Effector memory CD8-positive, alpha-beta T cell (primary cell): ENCODE results near the gene NRARP.

Source experiments
- ATAC-seq: fragments of 150-1000 bp; cut with Tn5 transposase; replicated peaks from 2 replicates; pipeline ENCODE4 v1.10.0; 2021; ENCODE audit warnings: mild to moderate bottlenecking, moderate library complexity
- DNase-seq, 3 experiments: peaks; one replicate each; pipeline ENCODE4 v3.0.0; 2021
- H3K27ac Mint-ChIP-seq, 2 donors: one replicate each; pipeline ENCODE4 v1.8.0; 2022; ENCODE audit warnings: mild to moderate bottlenecking in 2 of 2, mixed read lengths in 2 of 2, moderate library complexity in 2 of 2
- H3K27me3 Mint-ChIP-seq, 2 donors: one replicate each; pipeline ENCODE4 v1.8.0; 2022; ENCODE audit warnings: mixed read lengths in 2 of 2
- H3K36me3 Mint-ChIP-seq: one replicate; pipeline ENCODE4 v1.8.0; 2022; ENCODE audit warnings: mild to moderate bottlenecking, moderate library complexity, mixed read lengths; ENCODE audit not compliant: insufficient read depth
- H3K4me1 Mint-ChIP-seq, 2 donors: one replicate each; pipeline ENCODE4 v1.8.0; 2022; ENCODE audit warnings: low read depth in 2 of 2, mixed read lengths in 2 of 2
- H3K4me3 Mint-ChIP-seq, 2 donors: one replicate each; pipeline ENCODE4 v1.8.0; 2022; ENCODE audit warnings: mild to moderate bottlenecking in 2 of 2, mixed read lengths in 2 of 2, moderate library complexity in 2 of 2
- H3K9me3 Mint-ChIP-seq, 2 donors: one replicate each; pipeline ENCODE4 v1.8.0; 2022; ENCODE audit warnings: mixed read lengths in 2 of 2

Gene NRARP

DNA sequence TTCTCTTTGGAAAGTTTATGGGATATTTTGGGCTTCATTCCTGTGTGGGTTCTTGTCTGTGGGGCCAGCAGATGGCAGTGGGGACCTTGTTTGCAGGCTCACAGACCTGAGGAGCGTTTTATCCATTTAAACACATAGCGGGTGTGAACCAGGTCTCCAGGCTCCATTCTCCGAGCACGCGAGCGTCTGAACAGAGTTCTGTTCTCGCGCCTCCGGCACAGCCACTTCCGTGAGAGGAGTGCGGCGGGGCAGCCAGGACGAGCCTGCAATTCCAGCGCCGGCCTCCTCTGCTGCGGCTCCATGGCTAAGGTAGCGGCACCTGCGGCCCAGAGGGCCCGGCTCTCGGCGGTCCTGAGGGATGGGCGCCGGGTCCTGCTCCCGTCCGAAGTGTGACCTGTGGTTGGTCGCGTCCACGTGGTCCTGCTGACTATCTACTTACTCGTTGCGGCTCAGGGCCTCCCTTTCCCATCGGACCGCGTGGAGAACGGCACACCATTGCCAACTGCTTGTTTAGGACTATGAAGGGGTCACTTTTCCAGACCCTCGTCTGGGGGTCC is 7.3 kb downstream of the NRARP start:
- Mint-ChIP-seq H3K27ac (no peak overlapping the region), H3K27me3 (peaks cover 24 to 56% of the 10 kb centered on the region in 2 donors), H3K4me1 (peaks cover 0 to 5% of the 10 kb centered on the region in 2 donors), H3K36me3 (no peaks in the 10 kb centered on the region), H3K9me3 (no peaks in the 10 kb centered on the region), H3K4me3 (peak overlapping the region in 1 of 2 donors; percentile 62)
- ATAC-seq (peak; percentile 16), DNase-seq (no peak)

DNA sequence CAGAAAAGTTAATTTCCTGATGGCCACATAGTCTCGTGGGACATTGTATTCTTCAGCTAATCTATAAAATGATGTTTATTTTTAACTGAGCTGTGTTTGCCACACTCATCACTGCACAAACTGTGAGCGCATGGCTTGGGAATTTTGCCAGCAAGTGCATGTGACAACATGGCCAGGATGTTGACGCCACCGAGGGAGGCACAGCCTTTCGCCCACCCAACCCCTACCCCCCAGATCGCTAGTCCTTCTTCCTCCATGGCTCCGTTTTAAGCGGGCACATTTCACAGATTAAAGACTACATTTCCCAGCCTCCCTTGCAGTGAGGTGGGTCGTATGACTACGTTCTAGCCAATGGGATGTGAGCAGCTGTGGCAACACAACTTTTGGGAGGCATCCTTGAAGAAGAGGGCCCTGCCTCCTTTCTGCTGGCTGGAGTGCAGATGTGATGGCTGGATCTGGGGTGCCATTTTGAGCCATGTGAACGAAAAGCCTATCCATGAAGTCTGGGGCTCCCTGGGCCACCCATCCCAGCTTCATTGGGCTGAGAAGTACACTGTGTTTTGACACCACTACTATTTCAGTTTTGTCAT is 7.9 kb downstream of the NRARP start:
- H3K4me3 Mint-ChIP-seq, result peak overlapping the region in 1 of 2 donors; percentile 62
- H3K4me1 Mint-ChIP-seq, result peaks cover 0 to 5% of the 10 kb centered on the region in 2 donors
- H3K36me3 Mint-ChIP-seq, result no peaks in the 10 kb centered on the region
- H3K27me3 Mint-ChIP-seq, result peaks cover 24 to 54% of the 10 kb centered on the region in 2 donors
- ATAC-seq, result peak; percentile 26
- no peaks in the 10 kb centered on the region for H3K9me3 Mint-ChIP-seq
- no peak overlapping the region for H3K27ac Mint-ChIP-seq
- DNase-seq, result no peak

DNA sequence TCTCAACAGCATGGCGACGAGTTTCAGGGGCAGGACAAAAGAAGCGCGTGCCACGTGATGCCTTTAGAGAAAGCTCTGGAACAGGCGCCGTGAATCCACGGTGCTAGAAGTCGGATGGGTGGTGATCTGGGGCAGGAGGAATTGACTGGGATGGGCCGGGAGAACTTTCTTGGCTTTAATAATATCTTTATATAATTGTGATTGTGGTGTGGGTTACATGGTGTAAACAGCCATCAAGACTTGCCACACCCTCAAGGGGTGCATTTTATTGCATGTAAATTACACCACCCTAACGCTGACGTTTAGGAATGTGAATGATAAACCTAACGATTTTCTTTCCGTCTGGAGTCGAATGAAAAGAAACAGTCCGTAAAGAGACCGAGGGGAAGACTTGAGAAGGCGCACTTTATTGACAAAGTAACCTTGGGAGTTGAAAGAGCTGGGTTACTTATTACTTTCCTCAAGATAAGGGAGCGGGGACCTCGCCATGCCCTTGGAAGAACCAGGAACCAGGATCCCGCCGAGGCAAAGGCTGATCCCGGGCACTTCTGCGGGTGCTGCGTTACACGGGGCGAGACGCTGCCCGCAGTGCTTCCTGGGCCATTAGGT is 8.5 kb downstream of the NRARP start:
- DNase-seq, result no peak
- H3K4me1 Mint-ChIP-seq, result peaks cover 0 to 5% of the 10 kb centered on the region in 2 donors

DNA sequence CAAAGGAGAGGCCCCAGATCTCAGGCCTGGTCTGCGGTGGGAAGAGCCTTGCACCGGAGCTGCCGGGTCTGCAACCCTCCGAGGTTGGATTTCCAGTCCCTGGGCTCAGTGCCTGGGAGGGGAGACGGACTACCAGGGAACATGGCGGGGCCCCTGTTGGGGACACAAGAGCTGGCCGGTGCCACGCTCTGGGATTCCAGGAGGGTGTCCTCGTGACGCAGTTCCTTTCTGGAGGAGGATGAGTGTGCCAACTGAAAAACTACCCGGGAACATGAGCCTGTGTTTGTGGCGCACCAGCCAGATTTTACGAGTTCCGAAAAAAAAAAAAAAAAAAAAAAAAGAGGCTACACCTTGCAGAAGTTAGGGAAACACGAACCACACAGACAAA is 9.0 kb downstream of the NRARP start:
- peaks cover 24 to 43% of the 10 kb centered on the region in 2 donors for H3K27me3 Mint-ChIP-seq
- H3K4me1 Mint-ChIP-seq, result peaks cover 0 to 5% of the 10 kb centered on the region in 2 donors
- H3K27ac Mint-ChIP-seq, result no peak overlapping the region
- no peaks in the 10 kb centered on the region for H3K9me3 Mint-ChIP-seq
- DNase-seq (no peak), ATAC-seq (no peak)
- H3K4me3 Mint-ChIP-seq, result no peak overlapping the region
- no peaks in the 10 kb centered on the region for H3K36me3 Mint-ChIP-seq

More for the DNA sequence above, 8.5 kb downstream of the NRARP start:
- peaks cover 24 to 48% of the 10 kb centered on the region in 2 donors for H3K27me3 Mint-ChIP-seq
- no peaks in the 10 kb centered on the region for H3K9me3 Mint-ChIP-seq
- ATAC-seq, result no peak
- H3K27ac Mint-ChIP-seq, result no peak overlapping the region
- peak overlapping the region in 1 of 2 donors; percentile 62 for H3K4me3 Mint-ChIP-seq
- no peaks in the 10 kb centered on the region for H3K36me3 Mint-ChIP-seq

DNA sequence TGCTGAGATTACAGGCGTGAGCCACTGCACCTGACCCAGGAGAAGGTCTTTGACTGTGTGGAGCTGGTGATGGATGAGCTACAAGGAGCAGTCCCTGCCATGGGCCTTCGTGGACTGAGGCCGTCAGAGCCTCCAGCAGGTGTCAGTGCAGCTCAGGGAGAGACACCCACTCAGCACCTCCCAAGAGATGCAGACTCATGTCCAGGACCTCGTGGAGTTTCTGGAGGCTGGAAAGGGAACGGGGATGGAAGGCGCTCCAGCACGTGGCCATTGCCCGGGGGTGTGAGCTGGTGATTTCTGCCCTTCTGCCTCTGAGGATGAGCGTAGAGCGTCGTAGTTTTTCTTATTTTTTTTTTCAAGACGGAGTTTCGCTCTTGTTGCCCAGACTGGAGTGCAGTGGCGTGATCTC is 15.1 kb downstream of the NRARP start:
- H3K27me3 Mint-ChIP-seq, result peaks cover 0 to 5% of the 10 kb centered on the region in 2 donors
- no peak overlapping the region for H3K27ac Mint-ChIP-seq
- peaks cover 3% of the 10 kb centered on the region for H3K36me3 Mint-ChIP-seq
- H3K4me1 Mint-ChIP-seq, result peaks cover 0 to 1% of the 10 kb centered on the region in 2 donors
- ATAC-seq, result no peak
- DNase-seq, result no peak
- H3K9me3 Mint-ChIP-seq, result no peaks in the 10 kb centered on the region
- no peak overlapping the region for H3K4me3 Mint-ChIP-seq

DNA sequence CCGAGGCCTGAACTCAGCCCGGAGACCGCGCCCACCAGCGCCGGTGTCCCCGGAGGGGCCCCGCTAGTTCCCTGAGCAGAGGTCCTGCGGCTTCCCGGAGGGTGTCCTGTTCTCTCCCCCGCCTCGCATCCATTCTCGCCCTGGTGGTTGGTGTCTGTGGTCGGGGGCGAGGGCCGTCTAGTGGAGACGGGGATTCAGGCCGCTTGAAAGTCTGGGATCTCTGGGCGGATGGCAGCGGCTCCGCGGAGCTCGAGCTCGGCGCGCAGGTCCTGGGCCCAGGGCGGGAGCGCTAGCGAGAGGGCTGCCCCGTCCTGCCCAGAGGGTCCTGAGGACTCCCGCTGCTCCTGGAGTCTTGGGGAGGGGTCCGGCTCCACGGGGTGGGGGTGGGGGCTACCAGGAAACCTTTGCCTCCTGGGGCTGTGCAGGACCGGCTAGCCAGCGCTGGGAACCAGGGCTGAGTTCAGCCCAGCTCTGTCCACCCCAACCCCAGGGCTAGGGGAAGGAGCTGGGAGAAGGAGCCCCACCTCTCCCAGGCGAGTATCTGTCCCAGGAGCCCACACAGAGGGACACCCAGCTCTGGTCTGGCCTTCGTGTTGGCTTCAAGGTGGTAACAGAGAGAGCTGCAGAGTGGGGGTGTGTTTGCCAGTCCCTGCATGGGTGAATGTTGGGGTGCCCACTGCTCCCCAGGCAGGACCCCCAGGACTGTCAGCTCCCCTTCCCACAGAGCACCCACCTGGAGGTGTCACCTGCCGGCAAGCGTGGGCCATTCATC is 20.5 kb downstream of the NRARP start:
- H3K4me1 Mint-ChIP-seq, result peaks cover 4 to 12% of the 10 kb centered on the region in 2 donors
- H3K27me3 Mint-ChIP-seq, result no peaks in the 10 kb centered on the region
- H3K27ac Mint-ChIP-seq, result no peak overlapping the region
- ATAC-seq (no peak), DNase-seq (no peak)
- no peak overlapping the region for H3K4me3 Mint-ChIP-seq
- H3K9me3 Mint-ChIP-seq, result no peaks in the 10 kb centered on the region
- peaks cover 3% of the 10 kb centered on the region for H3K36me3 Mint-ChIP-seq

DNA sequence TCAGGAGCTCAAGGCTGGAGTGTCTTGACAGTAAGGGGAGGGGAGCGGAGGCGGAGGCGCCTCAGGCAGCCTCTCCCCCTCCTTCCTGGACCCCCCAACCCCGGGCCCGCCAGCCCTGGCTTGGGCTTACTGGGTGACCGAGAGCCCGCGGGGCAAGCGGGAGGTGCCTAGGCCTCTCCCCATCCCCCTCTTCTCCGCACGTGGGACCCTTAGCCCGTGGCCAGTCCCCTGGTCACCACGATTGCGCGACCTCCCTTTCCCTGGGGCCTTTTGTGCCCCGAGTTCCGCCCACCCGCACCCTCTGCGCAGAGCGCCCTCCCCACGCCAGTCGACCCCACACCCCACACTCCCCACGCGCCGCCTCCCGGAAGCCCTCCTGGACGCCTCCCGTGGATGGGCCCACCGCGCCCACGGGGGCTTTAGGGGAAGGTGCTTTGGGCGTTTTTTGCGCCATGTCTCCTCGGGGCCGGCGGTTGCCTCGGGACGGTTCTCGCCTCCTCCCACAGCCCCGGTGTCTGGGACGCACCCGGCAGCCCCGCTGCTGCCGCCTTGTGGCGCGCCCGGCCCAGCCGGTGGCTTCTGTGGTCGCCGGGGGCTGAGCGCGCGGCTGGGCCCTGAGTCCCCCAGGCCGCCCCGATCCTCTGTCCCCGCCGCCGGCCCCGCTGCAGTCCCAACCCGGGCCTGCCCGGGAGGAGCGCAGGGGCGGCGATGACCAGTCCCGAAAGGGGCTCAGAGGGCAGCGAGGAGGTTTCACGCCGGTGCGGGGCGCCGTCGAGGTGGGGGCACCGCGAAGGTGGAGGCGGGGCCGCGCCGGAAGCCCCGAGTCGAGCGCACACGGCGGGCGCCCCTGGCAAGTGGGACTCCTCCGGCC is 21.4 kb downstream of the NRARP start:
- H3K36me3 Mint-ChIP-seq, result peaks cover 3% of the 10 kb centered on the region
- ATAC-seq (peak; percentile 51), DNase-seq (no peak)
- no peaks in the 10 kb centered on the region for H3K27me3 Mint-ChIP-seq
- H3K27ac Mint-ChIP-seq, result no peak overlapping the region
- peaks cover 7 to 15% of the 10 kb centered on the region in 2 donors for H3K4me1 Mint-ChIP-seq
- no peak overlapping the region for H3K4me3 Mint-ChIP-seq
- H3K9me3 Mint-ChIP-seq, result no peaks in the 10 kb centered on the region

DNA sequence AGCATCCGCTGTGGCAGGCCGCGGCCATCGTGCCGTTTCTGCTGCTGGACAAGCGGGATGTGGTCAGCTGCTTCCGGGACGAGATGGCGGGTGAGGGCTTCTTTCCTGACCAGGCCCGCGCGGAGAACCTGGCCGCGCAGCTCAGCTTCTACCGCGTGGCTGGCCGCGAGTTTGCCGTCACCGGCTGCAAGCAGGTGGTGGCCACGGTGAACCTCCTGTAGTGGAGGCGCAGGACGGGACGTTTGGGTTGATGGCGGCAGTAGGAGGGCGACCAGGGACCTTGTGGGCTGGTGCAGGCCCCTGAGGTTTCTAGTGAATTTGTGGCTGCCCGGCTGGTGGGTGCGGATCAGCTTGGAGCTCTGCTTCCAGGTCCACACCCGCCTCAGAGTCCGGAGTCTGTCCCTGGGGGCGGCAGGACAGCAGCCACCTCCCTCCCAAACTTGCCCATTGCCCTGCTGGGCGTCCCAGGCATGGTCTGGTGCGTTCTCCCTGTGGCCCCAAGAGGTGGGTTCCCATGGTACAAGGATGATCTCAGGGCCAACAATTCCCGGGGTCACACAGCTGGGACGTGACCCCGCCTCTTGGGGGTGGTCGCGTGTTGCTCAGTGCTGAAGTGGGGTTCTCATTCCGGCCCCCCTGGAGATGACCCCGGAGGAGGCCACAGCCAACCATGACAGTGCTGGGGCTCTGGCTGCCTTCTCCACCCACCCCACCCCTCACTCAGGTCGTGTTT is 22.2 kb downstream of the NRARP start:
- H3K27me3 Mint-ChIP-seq, result no peaks in the 10 kb centered on the region
- ATAC-seq (no peak), DNase-seq (no peak)
- no peak overlapping the region for H3K4me3 Mint-ChIP-seq
- H3K27ac Mint-ChIP-seq, result no peak overlapping the region
- peaks cover 13 to 18% of the 10 kb centered on the region in 2 donors for H3K4me1 Mint-ChIP-seq
- H3K9me3 Mint-ChIP-seq, result no peaks in the 10 kb centered on the region
- peaks cover 3% of the 10 kb centered on the region for H3K36me3 Mint-ChIP-seq

DNA sequence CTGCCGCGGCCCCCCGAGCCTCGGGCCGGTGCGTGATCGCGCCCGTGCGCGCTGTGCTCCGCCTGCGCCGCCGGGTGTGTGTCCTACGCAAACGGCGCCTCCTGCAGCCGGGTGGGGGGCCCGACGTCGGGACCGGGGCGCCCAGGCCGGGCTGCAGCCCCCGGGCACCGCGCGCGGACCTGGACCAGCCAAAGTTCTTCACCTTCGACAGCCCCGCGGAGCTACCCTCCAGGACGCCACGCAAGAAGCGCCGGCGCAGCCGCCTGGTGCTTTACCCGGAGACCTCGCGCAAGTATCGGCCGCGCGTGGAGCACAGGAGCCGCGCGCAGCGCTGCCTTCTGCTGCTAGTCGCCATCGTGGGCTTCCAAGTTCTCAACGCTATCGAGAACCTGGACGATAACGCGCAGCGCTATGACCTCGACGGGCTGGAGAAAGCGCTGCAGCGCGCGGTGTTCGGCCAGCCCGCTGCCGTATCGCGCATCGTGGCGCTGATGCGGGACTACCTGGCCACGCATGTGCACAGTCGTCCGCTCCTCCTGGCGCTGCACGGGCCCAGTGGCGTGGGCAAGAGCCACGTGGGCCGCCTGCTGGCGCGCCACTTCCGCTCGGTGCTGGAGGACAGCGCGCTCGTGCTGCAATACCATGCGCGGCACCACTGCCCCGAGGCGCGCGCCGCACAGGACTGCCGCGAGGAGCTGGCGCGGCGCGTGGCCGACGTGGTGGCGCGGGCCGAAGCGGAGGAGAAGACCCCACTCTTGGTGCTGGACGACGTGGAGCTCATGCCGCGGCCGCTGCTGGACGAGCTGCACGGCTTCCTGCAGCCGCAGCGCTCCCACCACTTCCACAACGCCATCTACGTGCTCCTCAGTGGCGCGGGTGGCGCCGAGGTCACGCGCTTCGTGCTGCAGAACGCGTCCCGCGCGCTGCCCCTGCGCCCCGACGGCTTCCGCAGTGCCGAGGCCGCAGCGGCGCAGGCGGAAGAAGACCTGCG is 23.1 kb downstream of the NRARP start:
- no peak for ATAC-seq
- Mint-ChIP-seq H3K9me3 (no peaks in the 10 kb centered on the region), H3K27ac (no peak overlapping the region), H3K36me3 (peaks cover 3% of the 10 kb centered on the region), H3K4me3 (peak overlapping the region in 1 of 2 donors; percentile 8), H3K27me3 (no peaks in the 10 kb centered on the region), H3K4me1 (peaks cover 13 to 18% of the 10 kb centered on the region in 2 donors)
- no peak for DNase-seq

DNA sequence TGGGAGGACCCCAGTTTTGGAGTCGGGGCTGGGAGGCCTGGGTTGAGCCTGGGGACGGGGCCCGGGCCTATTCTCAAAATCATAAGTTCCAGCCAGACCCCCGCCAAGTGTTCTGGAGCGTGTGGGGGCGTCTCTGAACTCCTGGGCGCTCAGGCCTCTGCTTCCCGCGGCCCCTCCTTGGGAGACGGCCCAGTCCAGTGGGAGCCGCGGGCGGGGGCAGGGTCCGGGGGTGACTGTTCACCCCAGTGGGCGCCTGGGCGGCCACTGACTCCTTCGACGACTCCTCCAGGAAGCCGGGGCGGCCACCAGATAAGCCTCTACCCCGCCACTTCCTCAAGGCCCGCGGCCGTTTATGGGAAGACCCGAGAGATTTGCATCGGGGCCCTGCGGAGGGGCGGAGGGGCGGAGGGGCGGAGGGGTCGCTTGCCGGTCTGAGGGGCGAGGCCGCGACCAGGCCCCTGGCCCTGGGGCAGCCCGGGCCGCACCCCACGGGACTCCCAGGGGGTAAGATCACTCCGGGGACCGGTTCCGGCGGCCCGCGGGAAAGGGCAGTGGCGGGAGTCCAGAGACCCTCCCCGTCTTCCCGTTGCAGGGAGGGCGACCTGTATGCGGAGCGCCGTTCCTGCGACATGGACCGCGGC is 23.9 kb downstream of the NRARP start:
- H3K27me3 Mint-ChIP-seq, result no peaks in the 10 kb centered on the region
- peak; percentile 30 for ATAC-seq
- H3K4me3 Mint-ChIP-seq, result peak overlapping the region; percentile 74 to 83
- H3K4me1 Mint-ChIP-seq, result peaks cover 13 to 18% of the 10 kb centered on the region in 2 donors
- no peaks in the 10 kb centered on the region for H3K9me3 Mint-ChIP-seq
- peaks cover 7% of the 10 kb centered on the region for H3K36me3 Mint-ChIP-seq
- DNase-seq, result no peak
- peak overlapping the region in 1 of 2 donors; percentile 55 for H3K27ac Mint-ChIP-seq

DNA sequence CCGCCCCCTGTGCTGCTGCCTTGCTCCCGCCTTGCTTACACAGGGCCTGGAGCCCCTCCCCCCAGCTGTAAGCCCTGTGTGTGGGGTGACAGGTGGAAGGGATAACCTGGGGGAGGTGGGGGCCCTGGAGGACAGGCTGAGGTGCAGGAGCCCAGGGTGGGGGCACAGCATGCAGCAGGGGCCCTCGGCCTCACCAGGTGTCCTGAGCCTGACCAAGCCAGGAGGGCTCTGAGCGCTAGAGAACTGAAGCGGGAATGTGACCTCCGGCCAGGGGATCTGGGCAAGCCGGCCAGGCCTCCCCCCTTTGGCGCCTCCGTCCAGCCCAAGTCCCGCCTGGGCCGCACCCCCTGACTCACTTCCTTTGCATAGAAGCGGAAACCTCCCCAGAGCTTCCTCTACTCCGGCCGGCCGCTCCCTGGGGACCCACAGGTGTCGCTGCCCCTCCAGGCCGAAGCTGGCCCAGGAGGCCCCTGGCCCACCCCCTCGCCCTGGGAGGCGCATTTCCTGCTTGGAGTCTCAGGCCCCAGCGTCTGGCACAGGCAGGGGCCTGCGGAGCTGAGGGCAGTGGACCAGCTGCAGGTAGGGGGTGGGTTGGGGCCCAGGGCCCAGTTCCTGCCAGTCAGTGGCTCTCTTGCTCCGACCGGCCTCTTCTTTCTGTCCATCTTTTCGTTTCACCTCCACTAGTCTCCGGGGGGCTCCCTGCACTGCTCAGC is 24.6 kb downstream of the NRARP start, which contains the start of gene TOR4A:
Gene TOR4A (plus strand): TSS at position 398 of the 713 bp plus-strand sequence. CDS start 964 bp downstream, outside the sequence.
- Mint-ChIP-seq H3K4me3 (peak within 1 kb of the TSS; percentile 74 to 83), H3K9me3 (no peaks in the 10 kb centered on the region), H3K27me3 (no peaks in the 10 kb centered on the region), H3K27ac (peak within 1 kb of the TSS in 1 of 2 donors; percentile 91), H3K4me1 (peaks cover 13 to 17% of the 10 kb centered on the region in 2 donors), H3K36me3 (peaks cover 4% of the 10 kb centered on the region)
- DNase-seq (no peak), ATAC-seq (peak; percentile 66)
